Measurements from ENCODE around the gene PNPLA1.

DNA sequence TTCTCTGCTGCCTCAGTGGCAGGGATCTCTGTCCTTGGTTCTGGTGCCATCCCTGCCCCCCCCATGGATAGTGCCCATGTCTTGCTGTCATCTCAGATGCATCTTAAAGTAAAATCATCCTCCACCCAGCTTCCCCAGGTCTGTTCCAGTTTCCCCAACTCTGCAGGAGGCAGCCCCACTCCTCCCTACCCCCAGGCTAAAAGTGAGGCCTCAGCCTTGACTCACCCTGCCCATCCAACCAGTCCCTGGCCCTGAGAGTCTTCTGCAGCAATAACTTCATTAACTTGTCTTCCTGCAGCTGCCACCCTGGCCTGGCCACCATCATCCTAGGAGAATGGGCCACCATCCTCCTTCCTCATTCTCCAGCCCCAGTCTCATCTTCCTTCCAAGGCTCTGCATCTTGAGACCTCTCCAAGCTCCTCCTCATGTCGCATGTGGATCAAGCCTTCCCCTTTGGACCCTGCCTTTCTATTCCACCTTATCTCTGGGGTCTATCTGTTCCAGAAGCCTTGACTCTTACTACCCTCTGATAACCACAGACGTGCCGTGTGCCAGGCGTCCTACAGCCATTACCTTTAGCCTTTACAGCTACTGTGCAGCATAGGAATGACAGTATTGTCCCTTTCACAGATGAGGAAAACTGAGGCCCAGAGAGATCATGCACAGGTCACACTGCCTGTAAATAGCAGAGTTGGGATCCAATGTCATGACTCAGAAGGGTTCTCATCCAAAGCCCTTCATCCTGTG lies 2.0 kb upstream of the PNPLA1 start:
- TF ChIP-seq, protein P1, sequence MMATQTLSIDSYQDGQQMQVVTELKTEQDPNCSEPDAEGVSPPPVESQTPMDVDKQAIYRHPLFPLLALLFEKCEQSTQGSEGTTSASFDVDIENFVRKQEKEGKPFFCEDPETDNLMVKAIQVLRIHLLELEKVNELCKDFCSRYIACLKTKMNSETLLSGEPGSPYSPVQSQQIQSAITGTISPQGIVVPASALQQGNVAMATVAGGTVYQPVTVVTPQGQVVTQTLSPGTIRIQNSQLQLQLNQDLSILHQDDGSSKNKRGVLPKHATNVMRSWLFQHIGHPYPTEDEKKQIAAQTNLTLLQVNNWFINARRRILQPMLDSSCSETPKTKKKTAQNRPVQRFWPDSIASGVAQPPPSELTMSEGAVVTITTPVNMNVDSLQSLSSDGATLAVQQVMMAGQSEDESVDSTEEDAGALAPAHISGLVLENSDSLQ (IDR thresholded peaks at IDR 0.05) = no peak
- TF ChIP-seq L3MBTL2 (conservative IDR thresholded peaks at IDR 0.05) (no peak), FOXK2 (IDR thresholded peaks at IDR 0.05) (no peak), BHLHE40 (IDR thresholded peaks at IDR 0.05; ENCODE audit: borderline replicate concordance) (no peak), SP1 (IDR thresholded peaks at IDR 0.05) (no peak), LEF1 (IDR thresholded peaks at IDR 0.05; ENCODE audit: borderline replicate concordance) (no peak), FOXM1 (IDR thresholded peaks at IDR 0.05; ENCODE audit: borderline replicate concordance) (no peak), SUZ12 (IDR thresholded peaks at IDR 0.05) (no peak), FOXA1 (IDR thresholded peaks at IDR 0.05) (no peak), ZNF384 (IDR thresholded peaks at IDR 0.05) (no peak), NFRKB (IDR thresholded peaks at IDR 0.05) (no peak)
